Thyroid gland (tissue), 4 donors: ENCODE results near the gene DENND5B. TPM values are rescaled to one million over a fixed set of nuclear protein-coding genes. Genes with fewer than 3 reads are reported as not detected.

Experiments used
- DNase-seq, 2 donors: peaks; one replicate each; pipeline ENCODE4 v3.0.0-alpha.2; 2019
- H3K27ac ChIP-seq, 3 donors: fragments of 200-600 bp; sonication (generic); 1 replicate in 2 of 3; 2 replicates in 1 of 3; pipeline ENCODE4 v1.5.1; 2016 to 2019; ENCODE audit warnings: mild to moderate bottlenecking in 1 of 3, moderate library complexity in 1 of 3
- H3K27me3 ChIP-seq: fragments of 200-600 bp; sonication (generic); one replicate; pipeline ENCODE4 v1.5.1; 2019
- H3K36me3 ChIP-seq, 2 donors: fragments of 200-600 bp; sonication (generic); one replicate each; pipeline ENCODE4 v1.5.1; 2016 to 2019
- H3K4me1 ChIP-seq, 2 donors: fragments of 200-600 bp; sonication (generic); one replicate each; pipeline ENCODE4 v1.5.1; 2017 to 2019
- H3K4me3 ChIP-seq, 3 donors: fragments of 200-600 bp; sonication (generic); replicated peaks in 1 of 3; 1 replicate in 2 of 3; 2 replicates in 1 of 3; pipeline ENCODE4 v1.5.1; 2016; ENCODE audit warnings: mild to moderate bottlenecking in 1 of 3
- H3K9me3 ChIP-seq: fragments of 200-600 bp; sonication (generic); one replicate; pipeline ENCODE4 v1.5.1; 2017
- POLR2A ChIP-seq, 2 donors: fragments of 450-650 bp; IDR thresholded peaks; one replicate each; pipeline ENCODE4 v1.6.1; 2017; ENCODE audit warnings: antibody characterized with exemption in 2 of 2, mild to moderate bottlenecking in 2 of 2, moderate library complexity in 1 of 2
- WGBS, 2 donors: methylation state at CpG; one replicate each; pipeline ENCODE4 v1.1.5; 2017; 5-methylcytosine and 5-hydroxymethylcytosine counted together
- intact Hi-C: fragments of 100-400 bp; cut with DNase I; formaldehyde crosslinking; loops from one replicate; pipeline ENCODE4 v1.15.1; 2023
- small RNA-seq: library from RNA; depleted of rRNA; stranded (forward); fragments of <200 nt; gene quantifications from one replicate; pipeline ENCODE3, GENCODE V24; 2016
- total RNA-seq, 4 donors: library from RNA; depleted of rRNA; stranded (reverse); fragments of >200 nt; gene quantifications; one replicate each; pipeline ENCODE4 v1.2.3, GENCODE V29; 2016
- TF ChIP-seq, protein P1 (sequence below), 6 experiments: fragments of 200-600 bp in 3 of 6; fragments of 450-650 bp in 3 of 6; sonication (generic) in 3 of 6; IDR thresholded peaks; one replicate each; pipeline ENCODE4 v1.5.1; 2016 to 2019; ENCODE audit warnings: antibody characterized with exemption in 6 of 6, mild to moderate bottlenecking in 2 of 6, inconsistent platforms in 1 of 6, moderate library complexity in 1 of 6

The DENND5B gene
- total RNA-seq, 4 donors from 2014 or later: 13.3 to 17.7 (median 16.2) TPM

DNA sequence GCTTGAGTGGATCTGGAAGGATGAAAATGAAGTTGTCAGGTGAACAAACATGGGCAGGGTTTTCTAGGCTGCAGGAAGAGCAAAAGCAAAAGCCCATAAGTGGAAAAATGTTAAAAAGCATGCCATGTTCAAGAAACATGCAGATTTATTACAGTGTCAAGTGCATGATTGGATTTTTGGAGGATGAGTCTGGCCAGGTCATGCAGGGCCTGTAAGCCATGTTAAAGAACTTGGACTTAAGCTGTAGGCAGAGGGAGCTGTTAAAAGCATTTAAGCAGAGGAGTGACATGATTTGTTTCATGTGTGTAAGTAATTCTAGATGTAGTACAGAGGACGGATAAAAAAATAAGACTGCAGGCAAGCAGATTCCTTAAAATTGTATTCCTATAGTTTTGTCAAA, 248.7 kb downstream of the DENND5B start:
- H3K27me3 ChIP-seq: no peaks in the 10 kb centered on the region
- no peaks in the 10 kb centered on the region for H3K9me3 ChIP-seq
- no peak overlapping the region for H3K4me3 ChIP-seq
- TF ChIP-seq POLR2A (IDR thresholded peaks at IDR 0.05): no peak
- TF ChIP-seq, protein P1, sequence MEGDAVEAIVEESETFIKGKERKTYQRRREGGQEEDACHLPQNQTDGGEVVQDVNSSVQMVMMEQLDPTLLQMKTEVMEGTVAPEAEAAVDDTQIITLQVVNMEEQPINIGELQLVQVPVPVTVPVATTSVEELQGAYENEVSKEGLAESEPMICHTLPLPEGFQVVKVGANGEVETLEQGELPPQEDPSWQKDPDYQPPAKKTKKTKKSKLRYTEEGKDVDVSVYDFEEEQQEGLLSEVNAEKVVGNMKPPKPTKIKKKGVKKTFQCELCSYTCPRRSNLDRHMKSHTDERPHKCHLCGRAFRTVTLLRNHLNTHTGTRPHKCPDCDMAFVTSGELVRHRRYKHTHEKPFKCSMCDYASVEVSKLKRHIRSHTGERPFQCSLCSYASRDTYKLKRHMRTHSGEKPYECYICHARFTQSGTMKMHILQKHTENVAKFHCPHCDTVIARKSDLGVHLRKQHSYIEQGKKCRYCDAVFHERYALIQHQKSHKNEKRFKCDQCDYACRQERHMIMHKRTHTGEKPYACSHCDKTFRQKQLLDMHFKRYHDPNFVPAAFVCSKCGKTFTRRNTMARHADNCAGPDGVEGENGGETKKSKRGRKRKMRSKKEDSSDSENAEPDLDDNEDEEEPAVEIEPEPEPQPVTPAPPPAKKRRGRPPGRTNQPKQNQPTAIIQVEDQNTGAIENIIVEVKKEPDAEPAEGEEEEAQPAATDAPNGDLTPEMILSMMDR (IDR thresholded peaks at IDR 0.05): no peak
- no peaks in the 10 kb centered on the region for H3K36me3 ChIP-seq
- WGBS, 2 donors: 80 to 81% methylated on average over 1 of the region's 1 CpG
- no peaks in the 10 kb centered on the region for H3K4me1 ChIP-seq
- no peak for DNase-seq
- no peak overlapping the region for H3K27ac ChIP-seq
- intact Hi-C loops: no loop called here

GRCh38 chr12:31339831-31340622, 250.9 kb downstream of the DENND5B start:
- H3K4me1 ChIP-seq: no peaks in the 10 kb centered on the region
- H3K36me3 ChIP-seq: no peaks in the 10 kb centered on the region
- no peaks in the 10 kb centered on the region for H3K9me3 ChIP-seq
- DNase-seq: no peak
- WGBS, 2 donors: 64 to 69% methylated on average over 10 of the region's 10 CpGs
- intact Hi-C loops: no loop called here
- no peak overlapping the region for H3K4me3 ChIP-seq
- H3K27ac ChIP-seq: no peak overlapping the region
- H3K27me3 ChIP-seq: no peaks in the 10 kb centered on the region
- TF ChIP-seq, protein P1 (IDR thresholded peaks at IDR 0.05): no peak
- TF ChIP-seq POLR2A (IDR thresholded peaks at IDR 0.05): no peak

DNA sequence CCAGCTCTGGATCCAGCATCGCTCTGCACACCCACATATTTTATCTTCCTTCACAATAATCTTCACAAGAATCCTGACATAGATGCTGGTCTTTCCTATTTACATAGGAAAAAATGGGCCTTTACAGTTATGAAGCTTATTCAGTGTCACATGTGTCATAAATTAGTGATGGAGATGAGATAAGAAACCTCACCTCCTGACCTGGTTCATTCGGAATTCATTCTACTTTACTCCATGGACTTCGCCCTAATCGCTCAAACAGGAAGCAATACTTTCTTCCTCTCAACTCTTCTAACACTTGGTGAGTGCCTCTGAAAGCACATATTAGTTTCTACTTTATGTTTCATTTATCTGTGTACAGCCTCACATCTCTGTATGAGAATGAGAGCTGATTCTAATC, 253.0 kb downstream of the DENND5B start:
- Histone ChIP-seq H3K36me3 (no peaks in the 10 kb centered on the region), H3K27me3 (no peaks in the 10 kb centered on the region), H3K27ac (no peak overlapping the region), H3K4me3 (no peak overlapping the region), H3K4me1 (no peaks in the 10 kb centered on the region), H3K9me3 (no peaks in the 10 kb centered on the region)
- TF ChIP-seq POLR2A (IDR thresholded peaks at IDR 0.05): no peak
- TF ChIP-seq, protein P1 (IDR thresholded peaks at IDR 0.05): no peak
- WGBS, 2 donors: 77 to 83% methylated on average over 4 of the region's 4 CpGs
- no peak for DNase-seq
- intact Hi-C loops: no loop called here

Small RNA genes within 50 kb of the gene (small RNA-seq; reads per million reads assigned to genes)
- gene RF00019: not detected
- gene RF00026: not detected
- gene RNU5F-4P: not detected
- not detected for gene RNU6-618P
- not detected for gene RPL31P50

Other genes with a start within 250 kb of the DENND5B start
- 1 to 10 TPM; 5.8 to 9.8 (median 6.4) TPM for gene ETFBKMT, start 68.6 kb upstream of the DENND5B start, total RNA-seq
- gene AMN1, start 137.9 kb upstream of the DENND5B start, total RNA-seq: 10 to 100 TPM in 2 of 4 donors, 1 to 10 TPM in 2; 4.8 to 21.0 (median 8.8) TPM